ENCODE measurements around the gene ATP6V0C.

Gene ATP6V0C

DNA sequence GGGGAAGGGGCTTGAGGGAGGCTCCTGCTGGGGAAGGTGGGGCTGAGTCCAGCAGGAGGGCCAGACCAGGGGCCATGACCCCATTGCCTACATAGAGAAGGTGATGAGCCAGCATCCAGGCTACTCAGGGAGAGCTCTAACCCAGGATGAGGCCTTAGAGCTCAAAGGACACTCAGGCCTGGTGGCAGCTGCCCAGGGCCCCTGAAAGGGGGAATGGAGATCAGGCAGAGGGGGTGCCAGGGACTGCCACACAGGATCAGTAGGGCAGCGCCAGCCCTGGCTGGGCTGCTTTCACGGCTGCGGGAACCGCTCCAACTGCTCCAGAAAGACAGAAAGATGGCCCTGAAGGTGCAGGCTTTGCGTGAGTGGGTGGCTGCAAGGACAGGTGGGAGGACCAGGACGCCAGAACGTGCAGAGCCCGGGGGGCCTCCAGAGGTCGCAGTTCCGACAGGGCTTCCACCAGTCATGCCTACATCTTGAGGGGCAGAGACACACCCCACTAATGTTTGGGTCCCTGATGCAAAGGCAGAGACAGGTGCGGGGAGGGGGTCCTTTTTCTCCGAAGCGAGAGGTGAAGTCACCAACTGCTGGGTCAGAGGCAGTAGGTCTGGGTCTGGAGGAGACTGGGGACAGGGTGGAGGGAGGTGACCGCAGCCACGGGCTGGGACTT lies 882 bp upstream of the ATP6V0C start:
- no peak for DNase-seq

DNA sequence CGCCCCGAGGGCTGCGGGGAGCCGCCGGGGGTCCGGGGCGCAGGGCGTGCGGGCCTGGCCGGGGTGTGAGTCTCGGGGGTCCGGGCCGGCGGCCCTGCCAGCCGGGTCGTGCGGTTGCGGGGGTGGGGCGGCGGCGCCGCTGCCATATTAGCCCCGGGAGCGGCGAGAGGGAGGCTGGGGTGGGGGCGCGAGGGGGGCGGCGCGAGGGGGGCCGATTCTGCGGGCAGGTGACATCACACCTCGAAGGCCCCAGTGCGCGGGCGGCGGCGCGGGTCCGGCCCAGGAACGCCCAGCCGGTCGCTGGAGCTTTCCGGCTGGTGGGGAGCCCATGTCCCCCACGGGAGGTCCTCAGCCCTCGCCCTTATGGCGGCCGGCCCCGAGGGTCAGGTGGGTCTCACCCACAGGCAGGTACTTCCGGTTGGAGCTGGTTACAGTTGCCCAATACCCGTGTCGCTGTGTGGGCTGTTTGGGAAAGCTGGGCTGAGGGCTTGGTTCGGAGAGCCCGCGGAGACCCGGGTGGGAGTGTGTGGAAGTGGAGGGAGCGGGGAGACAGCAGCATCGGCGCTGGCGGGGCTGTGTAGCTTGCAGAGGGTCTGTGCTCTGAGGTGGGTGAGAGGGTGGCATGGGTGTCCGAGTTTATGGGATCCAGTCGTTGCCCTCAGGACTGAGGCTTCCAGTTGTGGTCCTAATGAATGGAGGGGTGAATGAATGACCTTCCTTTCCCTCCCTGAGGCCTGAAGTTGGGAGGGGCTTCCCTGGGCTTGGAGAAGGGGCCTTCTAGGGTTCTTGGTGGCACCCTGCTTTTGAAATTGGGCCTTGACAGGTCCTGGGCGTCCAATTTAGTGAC lies 804 bp downstream of the ATP6V0C start:
- DNase-seq, result no peak

DNA sequence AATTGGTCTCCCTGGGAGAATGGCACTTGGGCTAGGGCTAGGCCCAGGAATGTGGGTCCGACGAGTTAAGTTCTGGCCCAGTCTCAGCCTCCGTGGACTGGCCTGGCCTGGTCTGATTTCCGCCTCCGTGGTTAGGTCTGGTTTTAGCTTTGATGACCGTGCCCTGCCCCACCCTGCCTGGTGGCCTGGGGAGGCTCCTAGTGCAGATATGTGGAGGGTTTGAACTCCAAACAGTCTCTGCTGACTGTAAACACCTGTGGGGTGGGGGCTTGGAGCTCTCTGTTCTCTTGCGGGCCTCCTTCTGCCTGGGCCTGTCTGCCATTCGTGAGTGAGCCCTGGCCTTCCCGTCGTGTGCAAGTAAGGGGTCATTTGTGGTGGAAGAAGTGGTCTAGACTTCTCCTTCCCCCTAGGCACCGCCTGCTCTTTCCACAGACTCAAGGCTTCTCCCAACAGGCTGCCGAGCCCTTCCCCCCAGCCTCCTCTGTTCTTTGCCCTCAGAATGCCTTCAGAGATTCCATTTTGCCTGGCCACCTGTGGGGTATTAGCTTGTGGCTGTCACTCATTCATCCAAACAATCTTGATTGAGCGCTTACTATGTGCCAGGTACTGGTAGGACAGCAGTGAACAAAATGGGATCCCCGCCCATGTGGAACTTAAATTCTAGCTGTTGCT lies 1.6 kb downstream of the ATP6V0C start:
- DNase-seq, result no peak

DNA sequence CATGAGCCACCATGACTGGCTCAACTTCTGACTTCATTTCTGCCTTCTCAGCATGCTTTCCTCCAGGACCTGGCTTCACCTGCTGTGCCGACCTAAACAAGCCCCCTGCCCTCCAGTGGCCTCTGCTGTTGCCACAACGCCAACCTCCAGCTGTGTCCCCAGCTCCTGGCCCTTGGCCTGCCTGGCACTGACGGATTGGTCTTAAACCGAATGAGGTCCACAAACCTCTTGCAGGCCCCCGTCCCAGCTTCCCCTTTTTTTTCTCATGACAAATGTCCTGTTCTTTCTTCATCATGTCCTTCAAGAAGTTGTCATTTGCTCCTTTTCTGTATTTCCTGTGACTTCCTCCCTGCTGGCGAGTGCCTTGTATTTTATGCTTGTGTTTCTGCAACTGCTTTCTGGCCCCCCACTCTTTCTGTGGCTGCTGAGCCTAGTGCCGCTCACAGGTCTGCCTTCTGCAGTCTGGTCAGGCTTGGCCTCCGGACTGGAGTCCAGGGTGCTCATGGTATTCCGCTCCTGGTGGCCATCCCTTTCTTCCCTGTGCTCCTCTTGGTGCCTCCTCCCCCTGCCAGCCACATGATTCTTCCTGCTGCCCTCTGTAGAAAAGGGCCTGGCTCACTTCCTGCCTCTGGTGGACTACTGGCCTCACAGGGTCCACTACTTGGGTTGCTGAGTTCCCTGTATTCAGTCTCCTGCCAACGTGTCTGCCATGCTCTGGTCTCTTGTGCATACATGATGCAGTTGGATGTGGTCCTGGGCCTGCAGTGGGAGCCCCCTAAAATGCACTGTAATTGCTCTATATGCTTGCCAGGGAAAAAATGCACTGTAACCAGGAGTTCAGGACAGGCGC lies 2.9 kb downstream of the ATP6V0C start:
- DNase-seq, result peak; percentile 42

DNA sequence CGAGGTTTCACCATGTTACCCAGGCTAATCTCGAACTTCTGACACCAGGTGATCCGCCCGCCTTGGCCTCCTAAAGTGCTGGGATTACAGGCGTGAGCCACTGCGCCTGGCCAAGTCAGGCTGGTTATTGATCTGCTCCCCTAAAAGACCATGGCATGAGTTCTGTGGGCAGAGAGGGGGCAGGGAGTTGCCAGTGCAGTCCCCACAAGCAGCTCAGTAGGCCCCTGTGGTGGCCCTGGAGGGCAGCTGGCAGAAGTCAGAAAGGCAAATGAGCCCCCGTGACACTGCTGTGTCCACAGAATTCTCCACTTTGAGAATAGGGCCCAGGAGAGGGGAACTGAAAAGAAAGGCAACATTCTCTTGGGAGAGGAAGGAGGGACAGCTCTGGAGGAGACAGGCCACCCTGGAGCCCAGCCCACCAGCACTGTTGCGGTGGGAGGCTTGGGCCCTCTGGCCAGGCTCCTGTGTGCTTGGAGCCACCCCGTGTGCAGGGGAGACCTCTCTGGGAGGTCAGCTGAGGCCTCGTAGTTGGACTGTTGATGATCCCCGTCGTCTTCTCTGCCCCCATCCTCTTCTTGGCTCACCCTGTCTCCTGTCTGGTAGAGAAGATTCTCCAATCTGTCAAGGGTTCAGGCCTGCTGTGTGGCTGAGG lies 4.3 kb downstream of the ATP6V0C start:
- DNase-seq, result no peak

DNA sequence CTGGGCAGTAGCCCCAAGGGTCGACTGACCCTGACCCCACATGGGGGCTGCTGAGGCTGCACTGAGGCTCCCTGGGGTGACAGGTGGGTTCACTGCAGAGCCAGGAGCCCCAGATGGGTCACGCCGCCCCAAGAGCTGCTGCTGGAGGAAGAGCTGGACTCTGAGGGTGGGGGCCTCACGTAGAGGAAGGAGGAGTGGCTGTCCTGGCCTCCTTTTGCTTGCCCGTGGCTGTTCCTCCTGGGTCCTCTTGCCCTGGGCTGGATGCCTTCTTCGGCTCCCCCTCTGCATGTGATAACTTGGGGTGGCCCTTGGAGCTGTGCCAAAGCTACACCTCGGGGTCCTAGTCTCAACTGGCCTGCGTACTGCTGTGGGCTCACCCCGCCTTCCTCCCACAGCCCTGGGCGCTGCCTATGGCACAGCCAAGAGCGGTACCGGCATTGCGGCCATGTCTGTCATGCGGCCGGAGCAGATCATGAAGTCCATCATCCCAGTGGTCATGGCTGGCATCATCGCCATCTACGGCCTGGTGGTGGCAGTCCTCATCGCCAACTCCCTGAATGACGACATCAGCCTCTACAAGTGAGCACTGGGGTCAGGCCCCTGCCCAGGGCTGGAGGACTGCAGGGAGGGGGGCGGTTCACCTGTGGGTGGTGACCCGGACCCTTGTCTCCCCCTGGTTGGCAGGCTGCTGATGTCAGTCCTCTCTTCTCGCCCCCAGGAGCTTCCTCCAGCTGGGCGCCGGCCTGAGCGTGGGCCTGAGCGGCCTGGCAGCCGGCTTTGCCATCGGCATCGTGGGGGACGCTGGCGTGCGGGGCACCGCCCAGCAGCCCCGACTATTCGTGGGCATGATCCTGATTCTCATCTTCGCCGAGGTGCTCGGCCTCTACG lies 5.3 kb downstream of the ATP6V0C start:
- DNase-seq, result no peak

DNA sequence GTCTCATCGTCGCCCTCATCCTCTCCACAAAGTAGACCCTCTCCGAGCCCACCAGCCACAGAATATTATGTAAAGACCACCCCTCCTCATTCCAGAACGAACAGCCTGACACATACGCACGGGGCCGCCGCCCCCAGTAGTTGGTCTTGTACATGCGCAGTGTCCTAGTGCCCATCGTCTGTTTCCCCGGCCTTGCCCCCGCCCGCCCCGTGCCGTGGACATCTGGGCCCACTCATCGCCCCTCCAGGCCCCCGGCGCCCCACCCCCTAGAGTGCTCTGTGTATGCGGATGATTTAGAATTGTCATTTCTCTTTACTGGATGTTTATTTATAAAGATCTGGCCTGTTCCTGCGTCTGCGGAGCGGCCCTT lies 5.9 kb downstream of the ATP6V0C start:
- DNase-seq, result no peak

DNA sequence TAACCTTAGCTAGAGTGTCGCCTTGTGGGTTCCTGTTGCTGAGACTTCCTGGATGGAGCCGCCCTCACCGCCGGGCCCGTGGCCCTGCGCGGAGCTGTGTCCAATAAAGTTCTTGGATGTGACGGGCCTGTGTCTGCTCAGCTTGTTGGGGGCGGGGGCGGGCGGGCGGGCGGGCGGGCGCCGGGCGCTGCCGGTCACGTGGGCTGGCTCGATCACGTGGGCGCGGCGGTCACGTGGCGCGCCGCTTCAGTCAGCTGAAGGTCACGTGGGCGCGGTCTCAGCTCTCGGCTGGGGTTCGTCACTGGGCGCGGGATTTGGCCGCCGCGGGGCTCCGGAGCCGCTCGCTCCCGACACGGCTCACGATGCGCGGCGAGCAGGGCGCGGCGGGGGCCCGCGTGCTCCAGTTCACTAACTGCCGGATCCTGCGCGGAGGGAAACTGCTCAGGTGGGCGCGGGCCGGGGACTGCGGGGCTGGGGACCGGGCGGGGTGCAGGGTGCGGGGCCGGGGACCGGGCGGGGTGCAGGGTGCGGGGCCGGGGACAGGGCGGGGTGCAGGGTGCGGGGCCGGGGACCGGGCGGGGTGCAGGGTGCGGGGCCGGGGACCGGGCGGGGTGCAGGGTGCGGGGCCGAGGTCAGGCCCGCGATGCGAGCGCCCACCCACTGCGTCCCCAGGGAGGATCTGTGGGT lies 6.5 kb downstream of the ATP6V0C start, which contains the start of gene AMDHD2:
Gene AMDHD2, plus strand, starts transcription at position 275 of the 687 bp plus-strand sequence. Its CDS starts 88 bp downstream, at position 363.
- peak; percentile 81 for DNase-seq

DNA sequence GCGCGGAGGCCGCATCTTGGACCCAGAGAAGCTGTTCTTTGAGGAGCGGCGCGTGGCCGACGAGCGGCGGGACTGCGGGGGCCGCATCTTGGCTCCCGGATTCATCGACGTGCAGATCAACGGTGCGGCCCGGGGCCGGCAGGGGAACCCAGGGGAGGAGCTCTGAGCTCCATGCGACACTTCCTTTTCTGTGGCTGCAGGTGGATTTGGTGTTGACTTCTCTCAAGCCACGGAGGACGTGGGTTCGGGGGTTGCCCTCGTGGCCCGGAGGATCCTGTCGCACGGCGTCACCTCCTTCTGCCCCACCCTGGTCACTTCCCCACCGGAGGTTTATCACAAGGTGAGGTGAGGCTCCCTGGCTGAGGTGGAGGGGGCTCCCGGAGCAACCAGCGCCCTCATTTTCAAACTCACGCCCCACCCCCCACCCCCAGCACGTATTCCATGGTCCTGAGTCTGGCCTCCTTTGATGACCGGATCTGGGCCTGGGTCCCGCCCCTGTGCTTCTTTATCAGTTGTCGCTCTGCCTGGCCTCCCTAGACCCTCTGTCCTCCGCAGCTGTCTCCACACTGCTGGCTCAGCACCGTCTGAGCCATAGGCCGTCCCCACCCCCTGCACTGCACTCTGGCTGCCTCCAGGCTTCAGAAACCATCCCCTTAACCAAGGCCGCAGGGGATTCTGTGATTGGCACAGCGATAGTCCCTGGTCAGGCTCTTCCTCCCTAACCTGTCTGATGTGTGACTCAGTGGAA lies 7.2 kb downstream of the ATP6V0C start:
- no peak for DNase-seq

DNA sequence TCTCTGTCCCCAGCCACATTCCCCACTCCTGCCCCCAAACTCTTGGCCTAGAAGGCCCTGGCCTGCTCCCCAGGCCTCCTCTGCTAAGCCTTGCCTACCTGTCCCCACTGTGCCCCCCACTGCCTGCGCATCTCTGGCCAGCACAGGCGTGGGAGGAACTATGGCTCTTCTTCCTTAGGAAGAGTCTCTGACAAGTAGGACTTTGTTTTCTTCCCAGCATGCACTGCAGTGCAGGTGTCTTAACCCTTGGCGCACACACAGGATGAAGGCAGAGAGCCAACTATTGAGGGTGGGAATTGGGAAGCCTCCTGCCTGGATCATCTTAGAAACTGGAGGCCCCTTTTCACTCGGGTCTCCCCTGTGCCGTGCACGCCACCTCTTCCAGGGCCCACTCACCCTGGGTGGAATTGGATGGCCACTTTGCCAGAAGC lies 10.1 kb downstream of the ATP6V0C start:
- no peak for DNase-seq

DNA sequence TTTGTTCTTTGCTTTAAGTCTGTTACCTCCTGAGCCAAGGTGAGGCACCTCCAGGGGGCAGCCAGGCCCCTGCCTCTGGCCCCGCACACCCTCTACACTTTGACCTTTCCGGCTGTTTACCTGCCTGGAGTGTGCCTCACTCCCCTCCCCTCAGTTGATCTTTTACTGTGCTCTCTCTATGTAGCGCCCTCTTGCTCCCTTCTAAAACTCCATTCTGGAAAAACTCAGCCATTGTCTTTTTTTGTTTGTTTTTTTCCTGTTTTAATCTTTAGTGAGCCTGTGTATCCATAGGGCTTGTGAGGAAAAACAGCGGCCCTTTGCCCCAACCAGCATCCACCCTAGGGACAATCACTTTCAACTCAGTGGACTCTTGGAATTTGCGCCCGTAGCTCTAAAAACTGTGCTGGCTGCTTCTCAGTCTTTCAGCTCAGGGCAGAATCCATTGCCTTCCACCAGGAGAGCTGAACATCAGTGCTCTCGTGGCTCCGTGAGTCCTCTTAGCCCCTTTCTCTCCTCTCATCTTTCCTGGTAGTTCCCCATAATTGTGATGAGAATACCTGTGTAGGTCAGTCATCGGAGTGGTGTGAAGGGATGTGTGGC lies 10.7 kb downstream of the ATP6V0C start:
- DNase-seq, result no peak

DNA sequence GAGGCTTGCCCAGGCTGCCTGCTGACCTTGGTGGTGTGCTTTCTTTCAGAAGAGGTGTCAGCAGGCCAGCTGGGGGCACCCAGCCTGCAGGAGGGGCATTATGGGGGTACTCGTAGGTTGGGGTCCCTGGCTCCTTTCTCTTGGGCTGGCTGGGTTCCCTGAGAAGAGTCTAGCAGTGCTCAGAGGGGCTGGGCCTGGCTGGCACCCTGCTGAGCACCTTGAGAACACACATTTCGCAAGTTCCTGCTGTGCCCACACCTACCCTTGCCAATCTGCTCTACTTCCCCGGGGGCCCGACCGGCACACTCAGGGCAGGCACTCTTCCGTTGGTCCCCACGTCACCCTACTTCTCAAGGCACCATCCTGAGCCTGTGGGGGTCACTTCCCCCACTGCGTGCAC lies 12.4 kb downstream of the ATP6V0C start:
- DNase-seq, result no peak

DNA sequence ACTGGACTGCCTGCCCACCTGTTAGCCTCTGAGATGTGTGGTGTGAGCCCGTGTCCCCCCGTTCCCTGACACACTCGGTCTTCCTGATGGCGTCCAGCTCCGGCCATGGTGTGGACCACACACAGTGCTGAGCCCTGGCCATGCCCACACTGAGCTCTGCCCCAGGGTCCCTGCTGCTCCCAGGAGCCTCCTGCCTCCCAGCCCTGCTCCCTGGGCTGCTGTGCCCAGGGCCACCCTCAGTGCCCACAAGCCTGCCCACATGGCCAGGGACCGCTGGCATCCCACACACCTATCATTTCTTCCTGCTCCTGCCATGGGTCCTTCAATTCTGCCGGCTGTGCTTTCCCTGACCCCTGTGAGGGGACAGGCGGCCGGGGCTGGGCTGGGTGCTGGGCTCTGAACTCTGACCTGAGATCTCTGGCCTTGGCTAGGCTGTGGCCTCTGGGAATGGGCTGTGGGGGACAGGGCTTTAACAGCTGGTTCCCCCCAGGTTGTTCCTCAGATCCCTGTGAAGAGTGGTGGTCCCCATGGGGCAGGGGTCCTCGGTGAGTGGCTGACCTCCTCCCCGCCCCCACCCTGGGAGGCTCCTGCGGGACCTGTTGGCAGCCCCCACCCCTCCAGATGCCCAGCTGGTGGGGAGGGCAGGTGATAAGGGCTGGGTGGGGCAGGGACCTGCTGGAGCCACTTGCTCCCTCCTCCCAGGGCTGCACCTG lies 13.5 kb downstream of the ATP6V0C start:
- no peak for DNase-seq

DNA sequence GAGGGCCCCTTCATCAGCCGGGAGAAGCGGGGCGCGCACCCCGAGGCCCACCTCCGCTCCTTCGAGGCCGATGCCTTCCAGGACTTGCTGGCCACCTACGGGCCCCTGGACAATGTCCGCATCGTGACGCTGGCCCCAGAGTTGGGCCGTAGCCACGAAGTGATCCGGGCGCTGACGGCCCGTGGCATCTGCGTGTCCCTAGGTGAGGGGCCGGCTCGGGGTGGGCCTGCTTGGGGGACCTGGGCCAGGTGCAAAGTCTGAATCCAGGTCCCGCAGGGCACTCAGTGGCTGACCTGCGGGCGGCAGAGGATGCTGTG lies 14.0 kb downstream of the ATP6V0C start:
- no peak for DNase-seq

DNA sequence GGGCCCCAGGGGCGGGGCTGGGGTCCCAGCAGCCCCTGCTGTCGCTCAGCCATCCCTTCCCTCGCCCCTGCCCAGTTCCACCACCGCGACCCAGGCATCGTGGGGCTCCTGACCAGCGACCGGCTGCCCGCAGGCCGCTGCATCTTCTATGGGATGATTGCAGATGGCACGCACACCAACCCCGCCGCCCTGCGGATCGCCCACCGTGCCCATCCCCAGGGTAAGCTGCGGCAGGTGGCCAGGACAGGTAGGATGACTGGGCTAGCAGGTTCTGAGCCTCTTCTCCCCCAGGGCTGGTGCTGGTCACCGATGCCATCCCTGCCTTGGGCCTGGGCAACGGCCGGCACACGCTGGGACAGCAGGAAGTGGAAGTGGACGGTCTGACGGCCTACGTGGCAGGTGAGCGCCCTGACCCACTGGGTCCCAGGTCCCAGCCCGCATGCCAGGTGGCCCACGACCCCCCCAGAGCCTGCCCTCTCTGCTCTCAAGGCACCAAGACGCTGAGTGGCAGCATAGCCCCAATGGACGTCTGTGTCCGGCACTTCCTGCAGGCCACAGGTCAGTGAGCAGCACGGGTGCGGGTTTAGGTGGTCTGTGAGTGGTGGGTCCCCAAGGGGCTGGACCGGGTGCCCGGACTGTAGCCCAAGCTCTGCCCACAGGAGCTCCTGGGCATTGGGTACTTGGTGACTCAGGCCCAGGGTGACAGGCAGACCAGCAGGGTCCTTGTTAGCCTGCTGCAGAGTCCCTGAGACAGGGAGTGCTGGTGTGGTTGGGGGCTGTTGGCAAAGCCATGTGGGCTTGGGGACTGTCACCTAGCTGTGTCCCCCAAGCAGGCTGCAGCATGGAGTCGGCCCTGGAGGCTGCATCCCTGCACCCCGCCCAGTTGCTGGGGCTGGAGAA lies 14.7 kb downstream of the ATP6V0C start:
- no peak for DNase-seq

DNA sequence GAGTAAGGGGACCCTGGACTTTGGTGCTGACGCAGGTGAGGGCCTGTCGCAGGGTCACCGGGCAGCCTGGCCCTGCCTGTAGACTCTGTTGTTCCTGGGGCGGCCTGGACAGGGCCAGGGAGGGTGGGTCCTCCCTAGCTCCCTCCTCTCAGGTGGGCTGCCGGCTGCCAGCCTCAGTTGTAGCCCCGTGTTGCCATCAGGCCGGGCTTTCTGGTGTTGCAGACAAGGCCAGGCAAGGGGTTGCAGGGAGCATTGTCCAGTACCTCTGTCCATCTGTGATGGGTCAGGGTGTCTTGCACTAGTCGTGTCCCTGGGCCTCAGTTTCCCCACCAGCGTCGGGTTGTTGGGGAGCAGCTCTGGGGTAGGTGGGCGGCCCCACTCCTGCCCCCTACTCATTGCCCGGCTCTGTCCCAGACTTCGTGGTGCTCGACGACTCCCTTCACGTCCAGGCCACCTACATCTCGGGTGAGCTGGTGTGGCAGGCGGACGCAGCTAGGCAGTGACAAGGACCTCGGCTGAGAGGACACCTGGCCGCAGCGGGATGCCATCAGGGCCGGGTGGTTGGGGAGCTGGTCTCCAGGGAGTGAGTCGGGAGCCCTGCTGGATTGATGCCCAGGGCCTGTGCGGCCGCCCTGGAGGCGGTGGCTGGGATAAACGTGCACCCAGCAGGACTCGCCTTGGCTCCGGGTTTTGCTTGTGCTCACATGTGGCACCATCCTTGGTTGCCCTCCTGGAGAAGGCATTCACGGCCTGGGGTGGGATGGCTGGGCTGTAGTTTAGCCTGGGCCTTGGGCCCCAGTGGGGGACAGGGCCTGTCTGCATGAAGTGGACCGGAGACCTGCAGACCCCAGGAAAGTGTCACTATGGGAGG lies 15.5 kb downstream of the ATP6V0C start:
- DNase-seq, result no peak

Measured in GDM1 (cell line).